Stimulated activated CD4-positive, alpha-beta T cell treated with anti-CD3 and anti-CD28 coated beads, TNF-alpha, amount 100 ng/mL, for 24 hours (primary cell): Measurements from ENCODE around the gene MED13L.

Experiments used
- DNase-seq, 3 experiments: peaks; one replicate each; pipeline ENCODE4 v3.0.0-alpha.2; 2020; ENCODE audit warnings: low read depth in 3 of 3

MED13L gene

GRCh38 chr12:116278279-116278626 lies 760 bp upstream of the MED13L start:
- DNase-seq = no peak

- DNase-seq = peak; percentile 21 to 46 (median 37)
These were observed 634 bp downstream of the MED13L start for GRCh38 chr12:116276652-116277466.

- DNase-seq = no peak
These were observed 2.7 kb downstream of the MED13L start for GRCh38 chr12:116274551-116275375.

- DNase-seq = no peak
These were observed 3.5 kb downstream of the MED13L start for GRCh38 chr12:116273813-116274550.

GRCh38 chr12:116267948-116268347 lies 9.5 kb downstream of the MED13L start:
- DNase-seq = no peak

- no peak for DNase-seq
These were observed 10.7 kb downstream of the MED13L start for GRCh38 chr12:116266631-116267349.

- no peak for DNase-seq
These were observed 11.3 kb downstream of the MED13L start for GRCh38 chr12:116266168-116266601.

GRCh38 chr12:116265351-116266147 lies 11.9 kb downstream of the MED13L start:
- DNase-seq = no peak

- no peak for DNase-seq
These were observed 12.9 kb downstream of the MED13L start for GRCh38 chr12:116264525-116265070.

GRCh38 chr12:116263844-116264243 lies 13.6 kb downstream of the MED13L start:
- no peak for DNase-seq

- no peak for DNase-seq
These were observed 14.1 kb downstream of the MED13L start for GRCh38 chr12:116263431-116263830.

- DNase-seq = no peak
These were observed 14.8 kb downstream of the MED13L start for GRCh38 chr12:116262741-116263140.

- no peak for DNase-seq
These were observed 15.9 kb downstream of the MED13L start for GRCh38 chr12:116261525-116262100.

GRCh38 chr12:116259800-116260577 lies 17.5 kb downstream of the MED13L start:
- DNase-seq = no peak

GRCh38 chr12:116257826-116258225 lies 19.7 kb downstream of the MED13L start:
- no peak for DNase-seq

GRCh38 chr12:116257215-116257614 lies 20.3 kb downstream of the MED13L start:
- no peak for DNase-seq

- no peak for DNase-seq
These were observed 27.6 kb downstream of the MED13L start for GRCh38 chr12:116249938-116250337.

GRCh38 chr12:116248930-116249329 lies 28.6 kb downstream of the MED13L start:
- DNase-seq = no peak

GRCh38 chr12:116248433-116248832 lies 29.1 kb downstream of the MED13L start:
- no peak for DNase-seq
